Measurements from ENCODE around the gene PRKAA1. TPM values are rescaled to one million over a fixed set of nuclear protein-coding genes. Genes with fewer than 3 reads are reported as not detected.

The PRKAA1 gene
- polyA plus RNA-seq, 6 donors from 2014 or later = 22.6 to 44.8 (median 40.6) TPM

GRCh38 chr5:40757400-40757799 lies 40.8 kb downstream of the PRKAA1 start:
- DNase-seq (no peak), ATAC-seq (ENCODE audit: low read depth in 2 of 2) (no peak)
- Mint-ChIP-seq H3K27ac (no peak overlapping the region), H3K4me3 (peak overlapping the region in 2 of 8 donors; percentile 57 to 77), H3K27me3 (no peaks in the 10 kb centered on the region), H3K36me3 (peaks cover 1 to 11% of the 10 kb centered on the region in 2 donors), H3K4me1 (peaks cover 6 to 13% (median 9%) of the 10 kb centered on the region in 3 donors), H3K9me3 (no peaks in the 10 kb centered on the region)

DNA sequence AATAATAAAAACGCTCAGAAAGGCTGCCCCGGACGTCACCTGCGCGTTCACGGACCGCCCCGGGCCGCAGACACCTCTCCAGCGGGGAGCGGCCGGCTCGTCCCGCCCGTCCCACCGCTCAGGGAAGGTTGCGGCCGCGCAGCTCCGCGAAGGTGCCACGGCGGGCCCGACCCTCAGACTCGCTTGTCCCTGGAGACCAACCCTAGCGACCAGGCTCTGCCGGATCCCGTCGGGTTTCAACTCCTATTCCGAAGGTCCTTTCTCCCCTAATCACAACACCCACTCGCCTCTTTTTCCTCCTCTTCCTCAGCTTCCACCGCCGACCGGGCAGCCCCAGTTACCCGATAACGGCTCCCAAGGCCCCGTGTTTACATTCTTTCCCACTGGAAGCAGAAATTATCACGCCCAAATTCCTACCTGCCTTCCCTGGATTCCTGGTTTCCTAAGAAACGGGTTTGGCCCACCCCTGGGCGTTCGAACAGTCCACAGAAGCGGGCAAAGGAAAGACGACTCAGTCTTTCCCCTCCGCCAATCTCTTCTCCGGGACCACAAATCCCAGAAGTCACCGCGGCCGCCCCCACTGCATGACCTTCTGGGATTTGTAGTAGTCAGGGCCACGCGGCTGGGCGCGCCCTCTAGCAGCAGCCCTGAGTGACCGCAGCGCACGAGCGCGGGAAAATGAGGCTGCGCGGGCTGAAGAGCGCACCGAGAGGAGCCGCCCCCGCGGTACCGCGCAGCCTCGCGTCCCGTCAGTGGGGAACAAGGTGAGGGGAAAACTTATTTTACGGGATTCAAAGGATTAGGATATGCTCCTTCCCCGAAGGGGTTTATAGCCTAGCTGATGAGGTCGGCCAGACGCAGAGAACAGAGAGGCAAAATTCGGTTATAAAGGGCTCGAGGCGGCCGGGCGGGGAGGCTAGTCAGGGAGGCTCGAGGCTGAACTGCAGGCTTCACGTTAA lies 42.5 kb downstream of the PRKAA1 start, which contains the start of gene TTC33:
TTC33 (minus strand) TSS at position 555 of the 959 bp plus-strand sequence. CDS start 8,943 bp downstream, outside the sequence.
- no peaks in the 10 kb centered on the region for H3K9me3 Mint-ChIP-seq
- DNase-seq (peak; percentile 90), ATAC-seq (ENCODE audit: low read depth in 2 of 2) (peak; percentile 91 to 92)
- no peaks in the 10 kb centered on the region for H3K27me3 Mint-ChIP-seq
- H3K36me3 Mint-ChIP-seq = peaks cover 0 to 4% of the 10 kb centered on the region in 2 donors
- no peak within 1 kb of the TSS for H3K27ac Mint-ChIP-seq
- H3K4me3 Mint-ChIP-seq = peak within 1 kb of the TSS in 1 of 8 donors; percentile 5
- peaks cover 13 to 21% (median 16%) of the 10 kb centered on the region in 3 donors for H3K4me1 Mint-ChIP-seq

- H3K36me3 Mint-ChIP-seq = peaks cover 0 to 8% of the 10 kb centered on the region in 2 donors
- H3K27ac Mint-ChIP-seq = no peak overlapping the region
- peaks cover 15 to 26% (median 22%) of the 10 kb centered on the region in 3 donors for H3K4me1 Mint-ChIP-seq
- peak; percentile 74 to 77 for ATAC-seq (ENCODE audit: low read depth in 2 of 2)
- DNase-seq = peak; percentile 53
- no peak overlapping the region for H3K4me3 Mint-ChIP-seq
- H3K27me3 Mint-ChIP-seq = no peaks in the 10 kb centered on the region
- H3K9me3 Mint-ChIP-seq = no peaks in the 10 kb centered on the region
Observed at GRCh38 chr5:40755093-40755406, 43.1 kb downstream of the PRKAA1 start.

DNA sequence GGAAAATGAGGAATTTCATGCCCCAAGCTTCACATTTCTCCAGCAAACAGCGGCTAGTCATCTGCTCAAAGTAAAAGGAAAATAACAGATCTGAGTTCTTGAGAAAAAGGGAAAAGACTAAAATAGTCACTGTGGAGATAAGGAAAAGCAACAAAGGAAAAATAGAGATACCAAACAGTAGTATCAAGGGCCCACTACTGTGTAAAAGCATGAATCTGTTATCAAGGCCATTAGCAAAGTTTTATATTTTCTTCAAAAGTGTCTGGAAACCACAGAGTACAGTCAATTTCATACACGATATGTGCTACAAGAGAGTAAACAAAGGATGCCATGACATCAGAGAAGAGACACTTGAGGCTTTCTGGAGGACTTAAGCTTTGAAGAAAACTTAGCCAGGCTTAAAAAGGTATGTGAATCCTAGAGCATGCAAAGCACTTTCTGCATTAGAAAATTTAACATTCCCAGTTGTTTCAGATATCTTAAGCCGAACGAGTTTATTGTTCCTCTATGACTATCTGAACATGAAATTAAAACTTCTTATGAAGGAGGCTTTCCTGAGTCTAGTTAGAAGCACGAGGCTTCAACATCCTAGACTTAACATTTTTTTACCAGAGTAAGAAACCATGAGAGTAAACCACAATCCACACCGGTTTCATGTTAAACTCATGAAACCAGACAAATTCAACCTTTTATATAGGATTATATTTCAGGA lies 43.6 kb downstream of the PRKAA1 start:
- no peaks in the 10 kb centered on the region for H3K27me3 Mint-ChIP-seq
- peaks cover 0 to 8% of the 10 kb centered on the region in 2 donors for H3K36me3 Mint-ChIP-seq
- ATAC-seq (ENCODE audit: low read depth in 2 of 2) (no peak), DNase-seq (no peak)
- H3K27ac Mint-ChIP-seq = no peak overlapping the region
- H3K4me1 Mint-ChIP-seq = peaks cover 15 to 26% (median 25%) of the 10 kb centered on the region in 3 donors
- no peak overlapping the region for H3K4me3 Mint-ChIP-seq
- no peaks in the 10 kb centered on the region for H3K9me3 Mint-ChIP-seq

DNA sequence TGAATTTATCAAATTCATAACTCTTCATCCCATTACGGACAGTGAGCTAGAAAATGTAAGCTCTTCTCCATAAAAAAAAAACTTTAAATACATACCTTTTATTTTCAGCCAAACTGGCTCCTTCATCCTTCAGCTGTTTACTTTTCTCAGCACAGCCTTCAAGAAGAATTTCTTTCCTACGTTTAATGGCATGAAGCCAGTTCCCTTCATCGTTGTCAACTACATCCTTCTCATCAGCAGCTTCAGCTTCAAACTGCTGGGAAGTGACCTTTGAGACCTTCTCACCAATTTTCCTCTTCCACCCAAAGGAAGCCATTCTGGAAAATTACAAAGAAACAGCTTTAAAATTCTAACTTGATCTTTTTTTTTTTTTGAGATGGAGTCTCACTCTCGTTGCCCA lies 51.5 kb downstream of the PRKAA1 start:
- no peak for ATAC-seq (ENCODE audit: low read depth in 2 of 2)
- no peaks in the 10 kb centered on the region for H3K27me3 Mint-ChIP-seq

GRCh38 chr5:40743771-40744170 lies 54.4 kb downstream of the PRKAA1 start:
- Mint-ChIP-seq H3K4me1 (peaks cover 11 to 18% (median 16%) of the 10 kb centered on the region in 3 donors), H3K36me3 (peaks cover 14 to 27% of the 10 kb centered on the region in 2 donors), H3K27me3 (no peaks in the 10 kb centered on the region), H3K4me3 (no peak overlapping the region), H3K9me3 (peaks cover 5 to 12% (median 9%) of the 10 kb centered on the region in 7 donors), H3K27ac (peak overlapping the region in 1 of 6 donors; percentile 24)
- DNase-seq (no peak), ATAC-seq (ENCODE audit: low read depth in 2 of 2) (no peak)

More for the DNA sequence above, 51.5 kb downstream of the PRKAA1 start:
- H3K27ac Mint-ChIP-seq = no peak overlapping the region
- DNase-seq = no peak
- no peaks in the 10 kb centered on the region for H3K9me3 Mint-ChIP-seq
- peaks cover 21 to 40% (median 33%) of the 10 kb centered on the region in 3 donors for H3K4me1 Mint-ChIP-seq
- H3K36me3 Mint-ChIP-seq = peaks cover 0 to 12% of the 10 kb centered on the region in 2 donors
- peak overlapping the region in 1 of 8 donors; percentile 30 for H3K4me3 Mint-ChIP-seq

DNA sequence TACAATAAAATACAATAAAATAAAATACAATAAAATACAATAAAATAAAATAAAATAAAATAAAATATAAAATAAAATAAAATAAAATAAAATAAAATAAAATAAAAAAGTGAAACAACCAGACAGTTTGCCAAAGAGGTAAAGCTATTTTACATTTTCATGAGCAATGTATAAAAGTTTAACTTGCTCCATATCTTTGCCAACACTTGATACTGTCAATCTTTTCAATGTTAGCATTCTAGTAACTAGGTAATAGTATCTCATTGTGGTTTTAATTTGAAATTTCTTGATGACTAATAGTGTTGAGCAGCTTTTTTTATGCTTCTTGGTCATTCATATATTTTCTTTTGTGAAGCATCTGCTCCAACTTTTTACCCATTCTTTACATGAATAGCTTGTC lies 59.7 kb downstream of the PRKAA1 start:
- peaks cover 5 to 12% (median 9%) of the 10 kb centered on the region in 7 donors for H3K9me3 Mint-ChIP-seq
- ATAC-seq (ENCODE audit: low read depth in 2 of 2) (no peak), DNase-seq (no peak)
- H3K36me3 Mint-ChIP-seq = peaks cover 14 to 27% of the 10 kb centered on the region in 2 donors
- H3K27me3 Mint-ChIP-seq = no peaks in the 10 kb centered on the region
- no peak overlapping the region for H3K4me3 Mint-ChIP-seq
- H3K4me1 Mint-ChIP-seq = peaks cover 3 to 21% (median 10%) of the 10 kb centered on the region in 3 donors
- no peak overlapping the region for H3K27ac Mint-ChIP-seq

DNA sequence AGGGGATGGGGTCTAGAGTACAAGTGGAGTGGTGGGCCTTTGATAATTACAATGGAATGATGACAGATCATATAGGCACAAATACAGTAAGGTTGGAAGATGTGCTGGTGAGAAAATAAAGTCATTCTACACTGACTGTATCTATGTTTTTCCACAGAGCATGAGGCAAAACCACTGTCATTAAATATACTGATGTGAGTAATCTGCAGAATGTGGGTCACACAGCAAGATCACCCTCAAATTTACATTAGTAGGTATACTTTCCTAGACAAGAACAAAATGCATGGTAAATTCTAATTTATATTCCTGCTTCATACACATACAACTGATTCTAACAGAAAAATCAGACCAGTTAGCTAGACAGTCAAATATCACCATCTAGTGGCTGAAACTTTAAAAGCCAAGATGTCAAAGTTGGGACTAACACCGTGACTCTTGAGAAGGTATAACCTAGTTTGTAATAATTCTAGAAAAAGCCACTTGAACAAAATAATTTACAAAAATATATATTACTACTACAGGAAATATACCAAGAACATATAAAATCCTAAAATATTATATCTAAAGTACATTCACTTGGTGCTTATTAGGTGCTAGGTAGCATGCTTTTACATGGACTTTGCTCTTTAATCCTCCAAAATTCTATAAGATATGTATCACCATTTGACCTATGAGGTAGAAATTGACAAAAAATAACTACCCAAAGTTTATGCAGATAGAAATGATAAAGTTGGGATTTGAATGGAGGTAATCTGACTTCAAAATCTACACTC lies 61.9 kb downstream of the PRKAA1 start:
- H3K27me3 Mint-ChIP-seq = no peaks in the 10 kb centered on the region
- H3K4me3 Mint-ChIP-seq = no peak overlapping the region
- ATAC-seq (ENCODE audit: low read depth in 2 of 2) = peak; percentile 55 to 68
- DNase-seq = peak; percentile 38
- peaks cover 11 to 19% of the 10 kb centered on the region in 2 donors for H3K36me3 Mint-ChIP-seq
- peak overlapping the region in 1 of 6 donors; percentile 6 for H3K27ac Mint-ChIP-seq
- peaks cover 3 to 16% (median 16%) of the 10 kb centered on the region in 3 donors for H3K4me1 Mint-ChIP-seq
- peaks cover 3 to 11% (median 9%) of the 10 kb centered on the region in 7 donors for H3K9me3 Mint-ChIP-seq

GRCh38 chr5:40735609-40736008 lies 62.6 kb downstream of the PRKAA1 start:
- ATAC-seq (ENCODE audit: low read depth in 2 of 2) (no peak), DNase-seq (no peak)
- H3K27ac Mint-ChIP-seq = peak overlapping the region in 1 of 6 donors; percentile 52
- H3K4me1 Mint-ChIP-seq = peaks cover 3 to 20% (median 16%) of the 10 kb centered on the region in 3 donors
- H3K36me3 Mint-ChIP-seq = peaks cover 4 to 15% of the 10 kb centered on the region in 2 donors
- no peak overlapping the region for H3K4me3 Mint-ChIP-seq
- no peaks in the 10 kb centered on the region for H3K27me3 Mint-ChIP-seq
- peaks cover 1 to 10% (median 4%) of the 10 kb centered on the region in 7 donors for H3K9me3 Mint-ChIP-seq

DNA sequence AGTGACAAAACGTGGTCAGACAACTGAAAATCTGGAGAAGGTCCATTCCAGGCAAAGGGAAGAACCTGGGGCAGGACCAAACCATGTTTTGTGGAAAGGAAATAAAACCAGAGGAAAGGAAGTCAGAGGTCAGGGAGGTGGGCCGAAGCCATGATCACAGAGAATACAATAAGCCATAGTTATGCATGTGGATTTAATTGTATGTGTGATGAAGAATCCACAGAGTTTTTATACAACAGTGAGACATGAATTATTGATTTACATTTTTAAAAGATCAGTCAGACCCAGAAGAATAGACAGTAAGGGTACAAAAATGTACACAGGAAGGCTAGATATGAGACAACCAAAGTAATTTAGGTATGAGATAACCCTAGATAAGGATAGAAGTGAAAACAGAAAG lies 63.2 kb downstream of the PRKAA1 start:
- Mint-ChIP-seq H3K27me3 (no peaks in the 10 kb centered on the region), H3K27ac (peak overlapping the region in 3 of 6 donors; percentile 5 to 83 (median 30)), H3K4me1 (peaks cover 3 to 23% (median 16%) of the 10 kb centered on the region in 3 donors), H3K4me3 (no peak overlapping the region), H3K36me3 (peaks cover 0 to 9% of the 10 kb centered on the region in 2 donors), H3K9me3 (peaks cover 0 to 5% (median 0%) of the 10 kb centered on the region in 7 donors)
- ATAC-seq (ENCODE audit: low read depth in 2 of 2) (no peak), DNase-seq (no peak)

DNA sequence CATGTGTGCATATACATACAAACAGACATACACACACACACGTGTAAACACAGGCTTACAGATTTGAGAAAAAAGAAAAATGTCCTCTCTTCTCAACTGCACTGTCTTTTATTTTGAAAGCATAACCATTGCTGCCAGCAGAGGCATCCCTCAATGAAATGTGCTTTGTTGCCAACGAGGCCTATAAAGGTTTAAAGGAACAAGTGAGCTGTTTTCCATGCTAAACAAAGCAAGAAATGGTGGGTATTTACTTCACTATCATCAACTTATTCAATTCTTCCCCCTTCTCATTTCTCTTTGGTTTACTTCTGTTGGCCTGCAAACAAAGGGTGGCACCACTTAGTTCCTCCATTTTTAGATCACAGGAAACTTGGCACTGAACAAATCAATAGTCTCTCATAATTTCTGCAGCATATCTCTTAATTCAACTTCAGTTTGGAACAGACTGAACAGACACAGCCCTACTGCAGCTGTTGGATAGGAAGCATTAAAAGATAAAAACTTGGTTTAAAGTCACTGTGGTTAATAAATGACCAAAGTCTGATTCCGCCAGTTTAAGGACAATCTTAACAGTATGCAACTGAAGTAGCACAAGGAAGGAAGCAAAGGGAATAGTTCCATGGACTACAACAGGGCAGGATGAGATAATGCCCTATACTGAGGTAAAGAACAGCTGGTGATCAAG lies 64.2 kb downstream of the PRKAA1 start:
- Mint-ChIP-seq H3K27ac (peak overlapping the region in 2 of 6 donors; percentile 30 to 42), H3K9me3 (no peaks in the 10 kb centered on the region), H3K4me1 (peaks cover 3 to 23% (median 16%) of the 10 kb centered on the region in 3 donors), H3K36me3 (peaks cover 0 to 4% of the 10 kb centered on the region in 2 donors), H3K4me3 (no peak overlapping the region), H3K27me3 (no peaks in the 10 kb centered on the region)
- ATAC-seq (ENCODE audit: low read depth in 2 of 2) (no peak), DNase-seq (no peak)

- no peaks in the 10 kb centered on the region for H3K9me3 Mint-ChIP-seq
- peak overlapping the region in 1 of 6 donors; percentile 26 for H3K27ac Mint-ChIP-seq
- ATAC-seq (ENCODE audit: low read depth in 2 of 2) (no peak), DNase-seq (no peak)
- peaks cover 0 to 5% of the 10 kb centered on the region in 2 donors for H3K36me3 Mint-ChIP-seq
- no peaks in the 10 kb centered on the region for H3K27me3 Mint-ChIP-seq
- peaks cover 3 to 23% (median 16%) of the 10 kb centered on the region in 3 donors for H3K4me1 Mint-ChIP-seq
- no peak overlapping the region for H3K4me3 Mint-ChIP-seq
Observed at GRCh38 chr5:40733434-40733833, 64.7 kb downstream of the PRKAA1 start.
